Peyer's patch (tissue), 4 donors: Measurements from ENCODE around the gene RBPJL.

Experiments used
- POLR2A ChIP-seq, 2 donors: fragments of 450-650 bp; IDR thresholded peaks; one replicate each; pipeline ENCODE4 v1.5.1; 2017; ENCODE audit warnings: antibody characterized with exemption in 2 of 2, mild to moderate bottlenecking in 2 of 2, moderate library complexity in 2 of 2
- TF ChIP-seq, protein P1 (sequence below), 6 experiments: fragments of 450-650 bp in 4 of 6; fragments of 200-600 bp in 2 of 6; sonication (generic) in 1 of 6; IDR thresholded peaks; one replicate each; pipeline ENCODE4 v1.5.1; 2017 to 2019; ENCODE audit warnings: antibody characterized with exemption in 6 of 6, mild to moderate bottlenecking in 3 of 6, moderate library complexity in 1 of 6

DNA sequence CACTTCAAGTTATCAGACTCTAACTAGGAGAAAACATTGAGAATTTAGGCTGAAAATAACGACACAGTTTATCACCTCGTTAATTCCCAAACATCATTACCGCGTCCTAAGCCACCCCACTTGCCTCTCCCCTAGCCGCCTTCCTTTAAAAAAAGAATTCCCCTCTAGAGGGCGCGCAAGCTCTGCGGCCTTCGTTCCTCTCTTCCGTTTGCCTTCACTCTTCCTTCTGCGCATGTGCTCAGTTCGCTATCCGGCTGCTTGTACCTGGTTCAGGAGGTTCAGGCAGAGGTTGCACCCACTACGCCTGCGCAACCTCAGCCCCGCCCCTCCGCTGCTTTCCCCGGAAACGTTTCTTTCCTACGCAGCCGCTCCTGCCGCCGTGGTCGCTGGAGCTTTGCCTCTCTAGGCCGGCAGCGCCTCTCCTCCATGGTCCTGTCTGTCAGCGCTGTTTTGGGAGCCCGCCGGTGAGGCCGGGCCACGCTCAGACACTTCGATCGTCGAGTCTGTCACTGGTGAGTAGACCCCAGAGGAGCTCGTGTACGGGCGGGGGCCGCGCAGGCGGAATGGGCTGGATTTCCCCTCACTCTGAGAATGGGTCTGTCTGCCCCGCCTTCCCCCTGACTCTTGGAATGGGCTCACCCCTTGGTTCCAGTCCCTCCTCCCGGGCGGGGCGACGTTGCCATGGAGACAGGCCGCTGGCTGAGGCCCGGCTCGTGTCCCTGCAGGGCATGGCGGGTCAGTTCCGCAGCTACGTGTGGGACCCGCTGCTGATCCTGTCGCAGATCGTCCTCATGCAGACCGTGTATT lies 56.4 kb downstream of the RBPJL start, which contains the start of gene SYS1:
- TF ChIP-seq, protein P1, sequence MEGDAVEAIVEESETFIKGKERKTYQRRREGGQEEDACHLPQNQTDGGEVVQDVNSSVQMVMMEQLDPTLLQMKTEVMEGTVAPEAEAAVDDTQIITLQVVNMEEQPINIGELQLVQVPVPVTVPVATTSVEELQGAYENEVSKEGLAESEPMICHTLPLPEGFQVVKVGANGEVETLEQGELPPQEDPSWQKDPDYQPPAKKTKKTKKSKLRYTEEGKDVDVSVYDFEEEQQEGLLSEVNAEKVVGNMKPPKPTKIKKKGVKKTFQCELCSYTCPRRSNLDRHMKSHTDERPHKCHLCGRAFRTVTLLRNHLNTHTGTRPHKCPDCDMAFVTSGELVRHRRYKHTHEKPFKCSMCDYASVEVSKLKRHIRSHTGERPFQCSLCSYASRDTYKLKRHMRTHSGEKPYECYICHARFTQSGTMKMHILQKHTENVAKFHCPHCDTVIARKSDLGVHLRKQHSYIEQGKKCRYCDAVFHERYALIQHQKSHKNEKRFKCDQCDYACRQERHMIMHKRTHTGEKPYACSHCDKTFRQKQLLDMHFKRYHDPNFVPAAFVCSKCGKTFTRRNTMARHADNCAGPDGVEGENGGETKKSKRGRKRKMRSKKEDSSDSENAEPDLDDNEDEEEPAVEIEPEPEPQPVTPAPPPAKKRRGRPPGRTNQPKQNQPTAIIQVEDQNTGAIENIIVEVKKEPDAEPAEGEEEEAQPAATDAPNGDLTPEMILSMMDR (IDR thresholded peaks at IDR 0.05): peak; percentile 82 to 98 (median 94)
- peak; percentile 93 to 95 for TF ChIP-seq POLR2A (IDR thresholded peaks at IDR 0.05)
